GM21717 (cell line): ENCODE measurements around the gene DPEP1.
A peak's percentile ranks its signal among the peaks of the same experiment; 100 is the strongest.
"Not testable (repeated sequence)": the region's sequence is repeated elsewhere in the genome, so short reads cannot be mapped to it uniquely, and the experiment has no call there.

Experiments used
- ATAC-seq: cut with Tn5 transposase; IDR thresholded peaks from one replicate; pipeline ENCODE4 v1.9.1; 2021; ENCODE audit warnings: mild to moderate bottlenecking, moderate library complexity; ENCODE audit not compliant: unreplicated experiment

The DPEP1 gene

DNA sequence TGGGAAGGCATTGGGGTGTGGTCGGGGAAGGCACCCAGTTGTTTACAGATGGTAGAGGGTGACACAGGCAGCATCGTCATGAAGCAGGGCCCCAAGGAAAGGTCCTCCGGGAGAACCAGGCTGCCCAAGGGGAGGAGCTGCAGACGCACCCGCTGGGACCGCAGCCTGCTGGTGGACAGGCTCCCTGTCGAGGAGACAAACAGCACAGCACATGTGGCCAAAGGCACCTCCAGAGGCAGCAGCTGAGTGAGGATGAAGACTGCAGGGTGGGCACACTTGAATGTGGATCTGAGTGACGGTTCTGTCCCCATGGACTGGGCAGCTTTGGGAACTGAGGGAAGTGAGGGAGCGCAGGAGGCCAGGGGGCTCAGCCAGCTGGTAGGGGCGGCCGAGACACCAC is 31.7 kb downstream of the DPEP1 start:
- ATAC-seq: no peak

DNA sequence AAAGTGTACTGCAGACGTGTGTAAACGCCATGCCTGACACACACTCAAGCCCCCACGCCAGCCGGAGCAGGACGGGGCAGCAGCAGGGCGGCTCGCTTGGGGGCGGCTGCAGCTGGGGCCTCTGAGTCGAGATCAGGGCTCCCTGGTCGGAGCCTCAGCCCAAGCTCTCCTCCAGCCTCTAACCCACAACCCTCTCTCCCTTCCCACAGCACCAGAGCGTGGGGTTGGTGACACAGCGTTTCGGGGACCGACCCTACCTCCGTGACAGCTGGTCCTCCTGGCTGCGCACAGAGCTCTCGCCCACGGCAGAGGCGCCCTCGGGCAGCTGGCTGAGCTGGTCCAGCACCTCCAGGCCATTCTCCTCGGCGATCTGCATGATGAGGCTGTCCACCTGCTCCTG is 32.8 kb downstream of the DPEP1 start:
- ATAC-seq: no peak

DNA sequence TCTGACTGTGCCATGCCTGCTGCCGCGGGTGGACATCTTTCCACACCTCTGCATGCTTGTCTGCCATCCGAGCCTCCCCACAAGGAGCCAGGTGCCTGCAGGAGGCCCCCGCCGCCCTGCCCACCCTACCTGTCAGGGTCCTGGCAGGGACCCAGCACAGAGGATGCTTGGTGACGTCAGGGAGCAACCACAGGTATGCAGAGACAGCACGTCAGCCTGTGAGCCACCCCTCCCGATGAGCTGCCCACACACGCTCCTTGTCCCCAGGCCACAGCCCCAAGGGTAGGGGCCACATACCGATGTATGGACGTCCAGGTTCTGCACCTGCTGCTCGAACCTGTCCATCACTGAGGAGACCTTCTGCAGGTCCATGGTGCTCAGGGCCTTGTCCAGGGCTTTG is 33.5 kb downstream of the DPEP1 start:
- ATAC-seq: no peak

DNA sequence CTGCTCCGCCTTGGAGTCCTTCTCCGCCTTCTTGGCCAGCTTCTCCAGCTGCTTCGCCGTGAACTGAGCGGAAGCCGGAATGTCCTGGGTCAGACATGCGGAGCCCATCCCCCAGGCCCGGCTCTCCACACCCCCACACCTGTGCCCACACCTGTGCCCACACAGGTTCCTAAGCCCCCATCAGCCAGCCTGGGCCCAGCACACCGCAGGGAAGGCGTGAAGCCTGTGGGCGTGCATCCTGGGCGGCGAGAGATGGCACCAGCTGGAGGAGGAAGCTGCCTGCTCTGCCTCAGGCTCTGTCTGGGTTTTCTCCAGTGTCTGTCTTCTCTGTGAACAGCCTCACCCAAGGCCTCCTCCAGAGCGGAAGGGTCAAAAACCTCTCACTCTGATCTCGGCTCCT is 38.1 kb downstream of the DPEP1 start:
- ATAC-seq: no peak

GRCh38 chr16:89653656-89654295 is 40.3 kb downstream of the DPEP1 start:
- no peak for ATAC-seq

DNA sequence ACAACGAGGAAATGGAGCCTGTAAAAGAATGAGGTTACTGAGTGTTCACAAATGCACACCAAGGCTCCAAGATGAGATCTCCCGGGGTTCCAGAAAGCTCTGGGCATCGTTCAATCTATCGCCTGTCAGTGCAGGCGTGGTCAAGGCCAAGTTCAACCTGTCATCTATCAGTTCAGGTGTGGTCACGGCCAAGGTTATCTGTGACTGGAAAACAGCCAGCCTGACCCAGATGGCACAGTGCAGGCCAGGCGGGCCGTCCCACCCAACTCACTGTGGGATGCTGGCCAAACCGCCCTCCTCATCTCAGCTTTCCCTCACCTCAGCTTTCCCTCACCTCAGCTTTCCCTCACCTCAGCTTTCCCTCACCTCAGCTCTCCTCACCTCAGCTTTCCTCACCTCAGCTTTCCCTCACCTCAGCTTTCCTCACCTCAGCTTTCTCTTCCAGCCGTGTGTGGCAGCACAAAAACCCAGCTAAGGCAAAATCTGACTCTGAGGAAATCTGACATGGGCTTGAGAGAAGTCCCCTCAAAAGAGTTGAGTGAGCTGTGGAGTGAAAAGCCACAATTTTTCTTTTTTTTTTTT is 41.7 kb downstream of the DPEP1 start:
- no peak for ATAC-seq

- ATAC-seq: no peak
Observed at GRCh38 chr16:89656435-89657121, 43.1 kb downstream of the DPEP1 start.

GRCh38 chr16:89657442-89658220 is 44.2 kb downstream of the DPEP1 start, which contains the start of the genes CHMP1A and SPATA33:
CHMP1A (minus strand) TSS chr16:89657708; CDS start chr16:89657588, 120 bp downstream.
SPATA33 (plus strand) TSS chr16:89657836; CDS start chr16:89657912, 76 bp downstream.
- ATAC-seq: peak; percentile 86

DNA sequence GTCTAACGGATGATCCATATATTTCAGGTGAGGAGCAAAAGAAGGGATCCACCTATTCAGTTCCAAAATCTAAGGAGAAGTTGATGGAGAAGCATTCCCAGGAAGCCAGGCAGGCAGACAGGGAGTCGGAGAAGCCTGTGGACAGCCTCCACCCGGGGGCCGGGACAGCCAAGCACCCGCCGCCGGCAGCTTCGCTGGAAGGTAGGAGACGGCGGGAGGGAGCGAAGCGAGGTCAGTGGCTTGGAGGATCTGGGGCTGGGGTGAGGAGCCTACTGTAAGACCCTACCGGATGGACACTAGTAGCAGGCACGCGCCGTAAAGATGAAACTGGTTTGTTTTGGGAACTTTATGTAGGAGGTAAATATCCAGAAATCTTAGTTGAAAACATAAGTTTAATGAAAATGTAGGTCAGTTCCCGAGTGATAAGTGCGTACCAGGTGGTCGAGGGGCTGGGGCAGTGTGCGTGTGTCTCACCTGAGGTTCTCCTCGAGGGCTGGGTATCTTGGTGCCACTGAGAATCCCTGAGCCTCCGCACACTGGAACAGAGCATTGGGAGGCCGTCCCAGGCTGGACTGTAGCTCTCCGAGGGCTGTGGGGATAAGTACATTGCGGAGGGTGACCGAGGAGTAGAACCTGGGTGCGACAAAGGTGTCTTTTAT is 44.9 kb downstream of the DPEP1 start:
- peak; percentile 12 for ATAC-seq

GRCh38 chr16:89660146-89660545 is 46.7 kb downstream of the DPEP1 start:
- ATAC-seq: no peak

GRCh38 chr16:89661215-89661614 is 47.8 kb downstream of the DPEP1 start:
- no peak for ATAC-seq

GRCh38 chr16:89664238-89664637 is 50.8 kb downstream of the DPEP1 start:
- not testable (repeated sequence) for ATAC-seq

DNA sequence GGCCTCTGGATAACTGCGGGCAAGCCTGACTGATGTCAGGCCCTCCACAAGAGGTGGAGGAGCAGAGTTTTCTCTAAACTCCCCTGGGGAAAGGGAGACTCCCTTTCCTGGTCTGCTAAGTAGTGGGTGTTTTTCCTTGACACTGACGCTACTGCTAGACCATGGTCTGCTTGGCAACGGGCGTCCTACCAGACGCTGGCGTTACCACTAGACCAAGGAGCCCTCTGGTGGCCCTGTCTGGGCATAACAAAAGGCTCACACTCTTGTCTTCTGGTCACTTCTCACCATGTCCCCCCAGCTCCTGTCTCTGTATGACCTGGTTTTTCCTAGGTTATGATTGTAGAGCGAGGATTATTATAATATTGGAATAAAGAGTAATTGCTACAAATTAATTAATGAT is 53.6 kb downstream of the DPEP1 start:
- ATAC-seq: not testable (repeated sequence)

DNA sequence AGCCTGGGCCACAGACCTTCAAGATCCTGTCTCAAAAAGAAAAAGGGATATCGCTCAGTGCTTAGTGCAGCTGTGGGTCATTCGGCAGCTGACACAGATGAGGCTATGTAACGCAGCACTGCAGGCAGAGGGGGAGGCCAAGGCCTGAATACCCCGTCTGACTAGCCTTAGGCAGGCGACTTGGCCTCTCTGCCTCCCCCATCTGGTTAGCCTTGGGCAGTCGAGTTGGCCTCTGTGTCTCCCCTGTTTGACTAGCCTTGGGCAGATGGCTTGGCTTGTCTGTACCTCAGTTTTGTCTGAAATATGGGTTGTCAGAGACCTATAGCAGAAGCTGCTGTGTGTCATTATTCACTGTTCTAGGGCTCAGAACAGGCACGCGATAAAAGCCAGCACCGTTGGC is 54.2 kb downstream of the DPEP1 start:
- ATAC-seq: no peak

DNA sequence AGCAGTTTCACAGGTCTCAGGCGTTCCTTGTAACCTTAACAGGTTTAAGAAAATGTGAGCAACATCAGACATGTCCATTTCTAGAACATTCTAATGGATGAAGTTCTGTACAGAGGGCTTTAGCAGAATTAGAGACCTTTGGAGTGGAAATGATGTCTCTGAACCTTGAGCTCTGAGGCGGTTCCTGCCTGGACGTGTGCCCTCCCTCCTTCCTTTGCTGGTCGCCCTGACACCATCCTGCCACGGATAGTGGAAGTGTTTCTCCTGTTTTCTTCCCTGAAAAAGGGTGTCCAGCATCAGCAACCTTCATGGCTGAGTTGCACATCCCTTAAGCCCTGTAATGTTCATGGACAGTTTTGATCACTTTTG is 55.3 kb downstream of the DPEP1 start:
- ATAC-seq: no peak

- no peak for ATAC-seq
Observed at GRCh38 chr16:89669755-89670154, 56.3 kb downstream of the DPEP1 start.

- no peak for ATAC-seq
Observed at GRCh38 chr16:89670496-89671431, 57.3 kb downstream of the DPEP1 start.

DNA sequence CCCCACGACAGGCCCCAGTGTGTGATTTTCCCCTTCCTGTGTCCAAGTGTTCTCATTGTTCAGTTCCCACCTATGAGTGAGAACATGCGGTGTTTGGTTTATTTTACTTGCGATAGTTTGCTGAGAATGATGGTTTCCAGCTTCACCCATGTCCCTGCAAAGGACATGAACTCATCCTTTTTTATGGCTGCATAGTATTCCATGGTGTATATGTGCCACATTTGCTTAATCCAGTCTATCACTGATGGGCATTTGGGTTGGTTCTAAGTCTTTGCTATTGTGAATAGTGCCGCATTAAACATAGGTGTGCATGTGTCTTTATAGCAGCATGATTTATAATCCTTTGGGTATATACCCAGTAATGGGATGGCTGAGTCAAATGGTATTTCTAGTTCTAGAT is 58.1 kb downstream of the DPEP1 start:
- not testable (repeated sequence) for ATAC-seq

DNA sequence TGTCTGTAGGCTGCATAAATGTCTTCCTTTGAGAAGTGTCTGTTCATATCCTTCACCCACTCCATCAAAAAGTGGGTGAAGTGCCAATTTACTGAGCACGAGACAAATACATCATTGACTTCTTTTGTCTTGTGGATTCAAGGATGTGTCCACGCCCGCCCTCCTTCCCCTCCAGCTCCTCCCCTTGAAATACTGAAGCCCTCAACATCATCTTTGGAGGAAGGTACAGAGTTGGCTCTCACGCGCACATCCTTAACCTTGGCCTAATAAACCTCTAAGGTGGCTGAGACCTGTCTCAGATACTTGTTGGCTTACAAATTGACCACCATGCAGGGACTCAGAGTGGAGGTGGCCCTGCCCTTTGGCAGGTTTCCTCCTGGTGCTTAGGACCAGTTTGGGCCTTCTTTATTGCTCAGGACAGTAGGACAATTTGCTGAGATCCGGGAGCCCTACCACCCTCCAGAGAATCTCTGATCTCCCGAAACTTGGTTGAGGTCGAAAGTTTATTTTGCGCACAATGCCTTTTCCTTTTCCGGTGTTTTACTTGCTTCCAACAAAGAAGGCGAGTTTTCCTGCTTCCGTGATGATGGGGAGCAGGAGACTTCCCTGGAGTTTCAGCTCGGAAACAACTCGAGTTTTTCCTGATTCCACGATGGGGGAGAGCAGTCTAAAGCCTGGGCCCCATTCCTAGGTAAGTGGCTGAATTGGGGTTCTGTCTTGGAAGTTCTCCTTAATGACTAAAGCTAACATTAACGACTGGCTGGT is 58.9 kb downstream of the DPEP1 start:
- no peak for ATAC-seq
